Hindlimb muscle (tissue), 1 donor: Measurements from ENCODE around the gene WNK4. TPM values are rescaled to one million over a fixed set of nuclear protein-coding genes. Genes with fewer than 3 reads are reported as not detected.
A peak's percentile ranks its signal among the peaks of the same experiment; 100 is the strongest.

Source experiments
- DNase-seq: peaks from one replicate; pipeline ENCODE4 v3.0.0-alpha.2; 2013
- polyA plus RNA-seq: library from polyadenylated mRNA; unstranded; fragments of 120-200 nt; gene quantifications from one replicate; pipeline ENCODE4 v1.2.1, GENCODE V29; 2013; ENCODE audit not compliant: insufficient read length

Gene WNK4
- polyA plus RNA-seq, 1 donor = 0.19 TPM

DNA sequence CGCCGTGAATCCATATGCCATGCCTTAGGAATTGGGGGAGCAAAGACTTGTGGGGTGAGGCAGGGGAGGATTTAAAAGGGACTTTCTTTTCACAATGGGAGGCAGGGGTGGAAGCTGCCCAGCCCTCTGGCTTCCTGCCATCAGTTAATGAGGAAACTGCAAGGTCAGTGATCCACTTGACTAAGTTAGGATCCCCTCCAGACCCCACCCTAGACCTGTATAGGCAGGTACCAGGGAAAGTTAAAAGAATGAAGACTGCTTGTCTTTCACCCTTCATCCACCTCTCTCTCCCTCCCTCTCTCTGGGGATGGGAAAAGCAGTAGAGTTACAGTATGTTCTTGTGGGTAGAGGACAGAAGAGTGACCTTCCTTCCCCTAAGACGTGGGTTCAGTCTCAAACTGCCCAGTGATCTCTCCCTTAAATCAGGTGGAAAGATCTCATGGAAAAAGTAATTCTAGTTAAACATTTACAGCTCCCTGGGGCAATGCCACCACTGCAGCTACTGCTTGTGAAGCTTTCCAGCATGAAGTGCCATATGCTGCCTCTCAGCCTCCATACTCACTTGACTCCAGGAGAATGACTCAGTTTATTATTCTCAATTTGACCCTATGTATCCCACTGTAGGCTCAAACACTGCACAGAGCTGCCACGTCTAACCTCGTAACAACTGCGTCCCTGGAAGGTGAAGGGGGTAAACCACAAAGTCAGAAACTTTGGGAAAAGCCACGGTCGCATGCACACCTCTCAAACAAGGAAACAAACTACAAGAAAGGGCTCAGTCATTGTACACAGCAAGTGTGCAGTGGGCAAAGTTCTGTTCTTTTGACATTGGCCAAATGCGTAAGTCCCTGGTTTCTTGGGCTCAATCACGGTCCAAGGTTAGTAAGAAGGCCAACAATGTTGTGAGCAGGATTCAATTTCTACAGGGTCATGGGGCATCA lies 16.9 kb downstream of the WNK4 start:
- DNase-seq = no peak

DNA sequence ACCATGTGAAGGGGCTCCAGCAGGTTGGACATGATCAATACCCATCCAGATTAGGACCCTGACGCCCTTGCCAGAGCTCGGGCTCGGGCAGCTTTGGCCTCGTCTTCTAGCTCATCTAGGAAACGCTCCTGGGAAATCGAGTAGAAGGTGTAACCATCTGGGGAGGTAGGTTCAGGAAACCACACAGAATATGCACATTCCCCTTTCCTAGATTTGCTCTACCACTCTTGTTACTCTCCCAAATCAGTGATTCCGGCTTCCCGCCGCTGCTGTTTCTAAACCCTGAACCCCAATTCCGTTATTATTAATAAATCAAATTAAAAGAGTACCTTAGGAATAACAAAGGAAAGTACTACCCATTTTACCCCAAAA lies 17.6 kb downstream of the WNK4 start:
- no peak for DNase-seq

DNA sequence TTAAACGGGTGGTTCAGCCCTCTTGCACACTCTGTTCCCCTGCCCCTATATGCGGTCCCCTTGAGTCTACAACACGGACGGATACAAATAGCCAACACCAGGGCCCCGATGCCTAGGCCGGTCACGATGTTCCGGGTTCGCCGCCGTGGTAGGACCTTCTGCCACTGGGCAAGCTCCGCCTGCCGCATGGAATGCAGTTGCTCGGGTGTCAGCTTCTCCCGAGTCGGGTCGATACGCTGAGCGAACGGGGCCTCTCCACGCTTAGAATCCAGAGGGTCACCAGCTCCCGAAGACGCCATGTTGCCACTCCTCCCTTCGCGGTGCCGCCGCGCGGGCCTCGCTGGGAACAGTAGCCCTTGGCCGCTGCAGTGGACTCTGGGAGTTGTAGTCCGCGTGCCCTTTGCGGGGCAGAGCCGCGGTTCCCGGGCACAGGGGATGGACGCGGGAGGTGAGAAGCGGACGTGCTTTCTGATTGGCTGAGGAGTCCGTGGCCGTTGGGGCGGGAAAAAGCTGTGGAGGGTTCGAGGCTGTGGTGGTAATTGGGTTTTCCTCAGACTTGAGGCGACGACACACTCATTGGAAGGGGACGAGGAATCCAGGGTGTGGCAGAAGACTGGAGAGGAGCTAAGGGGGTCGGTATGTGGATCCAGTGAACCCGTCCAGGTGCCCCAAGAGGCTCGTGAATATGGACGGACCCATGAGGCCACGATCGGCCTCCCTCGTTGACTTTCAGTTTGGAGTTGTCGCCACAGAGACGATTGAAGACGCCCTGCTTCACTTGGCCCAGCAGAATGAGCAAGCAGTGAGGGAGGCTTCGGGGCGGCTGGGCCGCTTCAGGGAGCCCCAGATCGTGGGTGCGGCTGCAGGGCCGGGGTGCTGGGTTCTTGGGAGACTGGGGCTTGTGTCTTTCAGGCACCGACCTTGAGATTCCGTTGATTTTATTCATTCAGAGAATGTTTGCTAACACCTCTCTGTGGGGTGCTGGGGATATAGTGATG lies 18.3 kb downstream of the WNK4 start, which contains the start of the genes CNTD1 and COA3:
Gene CNTD1 (plus strand): TSS at position 479 of the 998 bp plus-strand sequence. CDS start 207 bp downstream, at position 686.
Gene COA3 (minus strand): TSS at position 322 of the 998 bp plus-strand sequence. CDS start 23 bp downstream, at position 299.
- peak; percentile 86 for DNase-seq

- no peak for DNase-seq
These were observed 22.9 kb downstream of the WNK4 start for GRCh38 chr17:42803074-42803883.

DNA sequence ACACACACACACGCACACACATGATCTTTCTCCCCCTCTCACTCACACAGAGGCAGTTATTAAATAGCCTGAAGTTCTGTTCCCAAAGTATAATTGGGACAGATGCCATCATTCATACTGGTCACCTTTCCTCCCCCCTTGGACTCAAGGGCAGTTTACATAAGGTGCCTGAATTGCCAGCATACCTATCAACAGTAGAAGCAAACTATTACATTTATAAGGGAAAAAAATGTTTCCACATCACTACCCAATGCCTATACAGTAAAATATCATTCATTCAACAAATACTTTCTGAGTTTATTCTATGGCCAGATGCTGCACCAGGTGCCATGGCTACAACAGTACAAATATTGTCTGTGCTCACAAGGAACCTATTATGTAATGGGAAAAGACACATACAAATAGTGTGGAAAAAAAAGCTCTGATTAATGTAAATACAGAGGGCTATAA lies 24.5 kb downstream of the WNK4 start:
- DNase-seq = no peak

- DNase-seq = no peak
These were observed 25.8 kb downstream of the WNK4 start for GRCh38 chr17:42806249-42806648.

DNA sequence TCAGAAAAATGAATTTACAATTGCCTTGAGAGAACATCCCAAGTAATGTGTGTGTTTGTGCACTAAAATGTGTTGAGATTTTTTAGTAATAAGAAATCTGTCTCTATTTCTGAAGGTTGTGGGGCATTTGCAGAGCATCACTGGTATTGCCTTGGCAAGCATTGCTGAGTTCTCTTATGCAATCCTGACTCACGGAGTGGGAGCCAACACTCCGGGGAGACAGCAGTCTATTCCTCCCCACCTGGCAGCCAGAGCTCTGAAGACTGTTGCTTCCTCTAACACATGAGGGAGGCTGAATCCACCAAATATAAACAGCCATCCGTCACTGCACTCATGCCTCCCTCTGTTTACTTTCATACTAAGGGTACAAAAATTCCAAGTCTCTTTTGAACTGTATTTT lies 28.8 kb downstream of the WNK4 start:
- no peak for DNase-seq

- peak; percentile 41 for DNase-seq
These were observed 34.4 kb downstream of the WNK4 start for GRCh38 chr17:42814633-42815399.

GRCh38 chr17:42817866-42818265 lies 37.5 kb downstream of the WNK4 start:
- no peak for DNase-seq

DNA sequence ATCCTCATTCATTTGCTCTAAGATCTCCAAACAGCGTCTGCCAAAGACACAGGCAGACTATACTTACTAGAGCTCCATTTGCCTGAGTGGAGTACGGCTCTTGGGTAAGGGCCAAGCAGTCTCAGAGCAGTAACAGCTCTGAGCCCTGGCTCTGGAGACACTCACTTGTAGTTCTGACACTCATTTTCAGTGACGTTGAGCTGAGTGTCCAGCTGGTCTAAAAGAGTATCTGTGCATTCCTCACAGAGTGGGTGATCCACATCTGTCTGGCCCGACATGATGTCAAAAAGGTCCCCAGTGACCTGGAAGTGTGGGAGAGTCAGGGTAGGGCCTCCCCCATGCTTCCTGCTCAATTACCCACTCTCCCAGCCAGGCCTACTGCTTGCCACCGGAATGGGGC lies 38.0 kb downstream of the WNK4 start:
- DNase-seq = no peak

DNA sequence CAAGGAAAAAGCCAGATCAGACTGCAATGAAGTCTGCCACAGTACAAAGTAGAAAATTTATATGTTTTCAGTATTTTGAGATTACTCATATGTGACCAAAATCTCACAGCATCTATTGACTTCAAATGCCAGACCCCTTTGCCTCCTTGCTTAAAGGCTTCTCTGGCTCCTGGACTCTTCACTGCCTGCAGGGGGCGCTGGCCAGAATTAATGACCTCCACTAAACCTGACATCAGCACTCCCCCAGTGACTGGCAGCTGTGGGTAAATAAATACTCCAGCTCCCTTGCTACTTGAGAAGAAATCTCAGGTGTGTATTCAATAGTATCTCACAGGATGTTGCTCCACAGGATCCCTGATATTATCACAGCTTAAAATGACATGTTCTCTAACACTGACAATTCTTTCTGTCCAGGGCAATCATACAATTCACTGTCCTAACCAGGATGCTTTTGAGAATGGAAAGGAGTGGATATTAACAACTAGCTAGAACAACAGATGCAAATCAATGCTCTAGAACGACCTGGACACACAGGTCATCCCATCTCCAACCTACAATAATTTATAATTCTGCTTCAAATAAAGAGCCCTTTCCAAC lies 39.6 kb downstream of the WNK4 start:
- no peak for DNase-seq

- no peak for DNase-seq
These were observed 40.8 kb downstream of the WNK4 start for GRCh38 chr17:42821176-42821575.

DNA sequence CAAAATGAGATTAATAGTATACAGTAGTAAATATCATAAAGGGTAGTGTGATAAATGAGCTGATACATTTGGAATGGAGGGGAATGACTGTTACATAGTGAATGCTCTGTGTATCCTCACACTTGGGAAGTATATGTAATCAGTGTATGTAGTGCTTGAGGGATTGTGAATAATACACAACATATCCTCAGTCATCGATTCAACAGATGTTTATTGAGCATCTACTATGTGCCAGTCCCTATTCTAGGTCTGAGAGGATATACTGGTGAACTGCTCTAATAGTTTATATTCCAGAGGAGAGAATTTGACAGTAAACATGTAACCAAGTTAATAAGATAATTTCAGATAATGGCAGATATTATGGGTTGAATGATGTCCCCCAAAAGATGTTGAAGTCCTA lies 47.1 kb downstream of the WNK4 start:
- DNase-seq = no peak

- no peak for DNase-seq
These were observed 50.6 kb downstream of the WNK4 start for GRCh38 chr17:42830971-42831370.

GRCh38 chr17:42832213-42832933 lies 52.0 kb downstream of the WNK4 start:
- DNase-seq = no peak

GRCh38 chr17:42832934-42833766 lies 52.7 kb downstream of the WNK4 start, which contains the start of gene PSME3:
Gene PSME3 (plus strand): TSS chr17:42833397. CDS start chr17:42833632, 235 bp downstream.
- DNase-seq = peak; percentile 90

- no peak for DNase-seq
These were observed 53.5 kb downstream of the WNK4 start for GRCh38 chr17:42833767-42834422.

- DNase-seq = no peak
These were observed 55.3 kb downstream of the WNK4 start for GRCh38 chr17:42835732-42836131.
